Fibroblast of lung (primary cell): Measurements from ENCODE around the gene MSI2. TPM values are rescaled to one million over a fixed set of nuclear protein-coding genes. Genes with fewer than 3 reads are reported as not detected.

Experiments
- DNase-seq, 2 donors: peaks; one replicate each; pipeline versions ENCODE4 v3.0.0 to v3.0.0-alpha.2; 2010; ENCODE audit warnings: low read depth in 2 of 2
- H2AFZ ChIP-seq: 2 replicates; pipeline ENCODE4 v1.5.1; 2012; ENCODE audit warnings: low read length, control low read depth, inconsistent platforms
- H3K27ac ChIP-seq: 2 replicates; pipeline ENCODE4 v1.5.1; 2011; ENCODE audit warnings: low read length, control low read depth; ENCODE audit not compliant: insufficient read depth
- H3K27me3 ChIP-seq: 2 replicates; pipeline ENCODE4 v1.5.1; 2011; ENCODE audit warnings: mild to moderate bottlenecking, low read length; ENCODE audit not compliant: control insufficient read depth, insufficient read depth
- H3K36me3 ChIP-seq: 2 replicates; pipeline ENCODE4 v1.5.1; 2011; ENCODE audit warnings: low read length; ENCODE audit not compliant: control insufficient read depth, insufficient read depth
- H3K4me1 ChIP-seq: 2 replicates; pipeline ENCODE4 v1.5.1; 2011; ENCODE audit warnings: low read length; ENCODE audit not compliant: control insufficient read depth, insufficient read depth; ENCODE audit errors: extremely low read depth
- H3K4me2 ChIP-seq: 2 replicates; pipeline ENCODE4 v1.5.1; 2011; ENCODE audit warnings: low read length, control low read depth; ENCODE audit not compliant: insufficient read depth; ENCODE audit errors: extremely low read depth
- H3K4me3 ChIP-seq, 4 experiments: fragments of 200-600 bp in 1 of 4; sonication (generic) in 1 of 4; replicated peaks in 1 of 4; 2 replicates each; pipeline ENCODE4 v1.5.1; 2011 to 2016; ENCODE audit warnings: low read length in 4 of 4, low read depth in 3 of 4, mild to moderate bottlenecking in 3 of 4, control low read depth in 2 of 4, inconsistent platforms in 1 of 4, mixed read lengths in 1 of 4; ENCODE audit not compliant: insufficient read depth in 1 of 4; ENCODE audit errors: control extremely low read depth in 1 of 4
- H3K79me2 ChIP-seq: 2 replicates; pipeline ENCODE4 v1.5.1; 2012; ENCODE audit warnings: mild to moderate bottlenecking, low read length, inconsistent platforms; ENCODE audit not compliant: control insufficient read depth, insufficient read depth
- H3K9ac ChIP-seq: 2 replicates; pipeline ENCODE4 v1.5.1; 2011; ENCODE audit warnings: mild to moderate bottlenecking, low read length, control low read depth; ENCODE audit not compliant: insufficient read depth
- H3K9me3 ChIP-seq: 2 replicates; pipeline ENCODE4 v1.5.1; 2012; ENCODE audit warnings: low read depth, low read length; ENCODE audit not compliant: control insufficient read depth, insufficient read depth
- H4K20me1 ChIP-seq: 2 replicates; pipeline ENCODE4 v1.5.1; 2011; ENCODE audit warnings: low read length; ENCODE audit not compliant: control insufficient read depth, insufficient read depth; ENCODE audit errors: extremely low read depth
- EZH2 ChIP-seq: IDR thresholded peaks from 2 replicates; pipeline ENCODE4 v1.5.1; 2012; ENCODE audit warnings: low read length, control low read depth, mild to moderate bottlenecking; ENCODE audit errors: missing control alignments
- polyA plus RNA-seq, 2 donors: library from polyadenylated mRNA; depleted of rRNA in 1 of 2; stranded (reverse) in 1 of 2; unstranded in 1 of 2; fragments of >200 nt; gene quantifications; 2 replicates each; pipeline ENCODE4 v1.2.1, GENCODE V29; 2011 to 2012; ENCODE audit warnings: missing spikeins in 1 of 2
- total RNA-seq: library from RNA; depleted of rRNA; stranded (reverse); fragments of >200 nt; gene quantifications from 2 replicates; pipeline ENCODE4 v1.2.1, GENCODE V29; 2014
- TF ChIP-seq, protein P1 (sequence below), 2 donors: IDR thresholded peaks in 1 of 2; conservative IDR thresholded peaks in 1 of 2; 1 replicate in 1 of 2; 2 replicates in 1 of 2; pipeline ENCODE4 v1.5.1; 2011 to 2012; ENCODE audit warnings: low read length in 2 of 2, control low read depth in 1 of 2, inconsistent platforms in 1 of 2, low read depth in 1 of 2, mild to moderate bottlenecking in 1 of 2

MSI2 gene
- total and polyA plus RNA-seq, 2 donors (not counting 1 experiment from before 2014, with no cell fraction given): 6.8 to 14.2 TPM

DNA sequence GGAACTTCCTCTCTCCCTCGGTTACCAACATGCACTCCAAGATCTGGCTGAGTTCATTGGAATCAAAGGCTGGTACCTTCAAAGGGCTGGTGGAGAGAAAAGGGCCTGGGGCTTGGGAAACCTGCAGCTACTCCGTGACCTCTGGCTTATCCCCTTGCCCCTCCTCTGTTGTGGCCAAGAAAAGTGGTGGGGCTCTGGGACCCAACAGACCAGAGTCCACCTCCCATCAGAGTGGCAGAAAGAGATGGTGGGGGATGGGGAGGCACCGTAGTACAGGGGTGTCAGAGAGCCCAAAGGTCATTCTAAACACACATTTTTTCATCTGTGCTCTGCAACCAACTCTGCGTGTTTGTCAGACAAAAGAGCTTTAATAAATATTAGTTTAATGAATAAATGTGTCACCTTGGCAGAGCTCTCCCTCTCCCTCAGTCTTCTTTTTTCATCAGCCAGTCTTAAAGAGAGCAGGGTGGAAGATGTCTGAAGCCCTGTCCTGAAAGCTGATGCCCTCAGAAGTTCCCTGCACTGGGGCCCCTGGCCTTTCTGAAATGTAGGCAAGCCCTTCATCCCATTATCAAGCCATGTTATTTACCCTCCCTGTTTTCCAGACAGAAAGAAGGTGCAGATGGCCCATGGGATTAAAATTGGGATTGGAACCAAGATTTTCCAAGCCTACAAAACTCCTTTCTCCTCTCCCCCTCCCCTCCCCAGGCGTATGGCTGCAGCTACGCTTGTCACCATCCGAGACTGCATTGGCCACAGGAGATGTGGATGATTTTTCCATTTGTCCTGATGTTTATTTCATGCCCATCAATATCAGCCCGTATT lies 261.5 kb downstream of the MSI2 start:
- Histone ChIP-seq H3K4me1 (no peaks in the 10 kb centered on the region), H3K27ac (no peak overlapping the region), H3K27me3 (no peaks in the 10 kb centered on the region), H3K4me2 (no peak overlapping the region), H3K4me3 (no peak overlapping the region), H3K9ac (no peak overlapping the region), H3K9me3 (no peaks in the 10 kb centered on the region), H3K79me2 (no peaks in the 10 kb centered on the region), H4K20me1 (no peaks in the 10 kb centered on the region), H3K36me3 (no peaks in the 10 kb centered on the region), H2AFZ (no peak overlapping the region)
- TF ChIP-seq, protein P1, sequence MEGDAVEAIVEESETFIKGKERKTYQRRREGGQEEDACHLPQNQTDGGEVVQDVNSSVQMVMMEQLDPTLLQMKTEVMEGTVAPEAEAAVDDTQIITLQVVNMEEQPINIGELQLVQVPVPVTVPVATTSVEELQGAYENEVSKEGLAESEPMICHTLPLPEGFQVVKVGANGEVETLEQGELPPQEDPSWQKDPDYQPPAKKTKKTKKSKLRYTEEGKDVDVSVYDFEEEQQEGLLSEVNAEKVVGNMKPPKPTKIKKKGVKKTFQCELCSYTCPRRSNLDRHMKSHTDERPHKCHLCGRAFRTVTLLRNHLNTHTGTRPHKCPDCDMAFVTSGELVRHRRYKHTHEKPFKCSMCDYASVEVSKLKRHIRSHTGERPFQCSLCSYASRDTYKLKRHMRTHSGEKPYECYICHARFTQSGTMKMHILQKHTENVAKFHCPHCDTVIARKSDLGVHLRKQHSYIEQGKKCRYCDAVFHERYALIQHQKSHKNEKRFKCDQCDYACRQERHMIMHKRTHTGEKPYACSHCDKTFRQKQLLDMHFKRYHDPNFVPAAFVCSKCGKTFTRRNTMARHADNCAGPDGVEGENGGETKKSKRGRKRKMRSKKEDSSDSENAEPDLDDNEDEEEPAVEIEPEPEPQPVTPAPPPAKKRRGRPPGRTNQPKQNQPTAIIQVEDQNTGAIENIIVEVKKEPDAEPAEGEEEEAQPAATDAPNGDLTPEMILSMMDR (conservative IDR thresholded peaks at IDR 0.05 in 1 of 2, IDR thresholded peaks at IDR 0.05 in 1 of 2; ENCODE audit: low read depth in 1 of 2, low read length in 2 of 2): no peak
- no peak for TF ChIP-seq EZH2
- no peak for DNase-seq

GRCh38 chr17:57518587-57519581 lies 262.6 kb downstream of the MSI2 start:
- H3K27ac ChIP-seq: no peak overlapping the region
- no peaks in the 10 kb centered on the region for H3K4me1 ChIP-seq

More at GRCh38 chr17:57518587-57519581, 262.6 kb downstream of the MSI2 start:
- peak; percentile 27 to 72 for DNase-seq
- Histone ChIP-seq H4K20me1 (no peaks in the 10 kb centered on the region), H3K4me2 (no peak overlapping the region), H3K79me2 (no peaks in the 10 kb centered on the region), H3K27me3 (no peaks in the 10 kb centered on the region), H3K4me3 (no peak overlapping the region), H3K9me3 (no peaks in the 10 kb centered on the region), H3K9ac (no peak overlapping the region), H3K36me3 (no peaks in the 10 kb centered on the region), H2AFZ (no peak overlapping the region)
- no peak for TF ChIP-seq EZH2
- TF ChIP-seq, protein P1 (conservative IDR thresholded peaks at IDR 0.05 in 1 of 2, IDR thresholded peaks at IDR 0.05 in 1 of 2; ENCODE audit: low read depth in 1 of 2, low read length in 2 of 2): no peak
